ENCODE measurements around the gene CEP85L.

- TF ChIP-seq GLIS3 (CRISPR knock-in tag; IDR thresholded peaks at IDR 0.05) = no peak
- no peak for TF ChIP-seq CSRNP3 (CRISPR knock-in tag; IDR thresholded peaks at IDR 0.05)
- no peak for TF ChIP-seq ZFP30 (CRISPR knock-in tag; IDR thresholded peaks at IDR 0.05)
- TF ChIP-seq SNAI2 (CRISPR knock-in tag; IDR thresholded peaks at IDR 0.05) = no peak
- no peak for TF ChIP-seq CREB5 (CRISPR knock-in tag; IDR thresholded peaks at IDR 0.05; ENCODE audit: low read depth)
- TF ChIP-seq PATZ1 (CRISPR knock-in tag; IDR thresholded peaks at IDR 0.05; ENCODE audit: borderline replicate concordance) = no peak
- TF ChIP-seq ZFP3 (CRISPR knock-in tag; IDR thresholded peaks at IDR 0.05) = no peak
These were observed 17.5 kb upstream of the CEP85L start for GRCh38 chr6:118668761-118669385.
